ENCODE data around the gene NOL6. TPM values are rescaled to one million over a fixed set of nuclear protein-coding genes. Genes with fewer than 3 reads are reported as not detected.

Gene NOL6
- total and polyA plus RNA-seq, 9 of the 15 experiments (the other 6 are each of a cell fraction or from before 2014, with no cell fraction given), result 7.7 to 58.9 (median 27.0) TPM

DNA sequence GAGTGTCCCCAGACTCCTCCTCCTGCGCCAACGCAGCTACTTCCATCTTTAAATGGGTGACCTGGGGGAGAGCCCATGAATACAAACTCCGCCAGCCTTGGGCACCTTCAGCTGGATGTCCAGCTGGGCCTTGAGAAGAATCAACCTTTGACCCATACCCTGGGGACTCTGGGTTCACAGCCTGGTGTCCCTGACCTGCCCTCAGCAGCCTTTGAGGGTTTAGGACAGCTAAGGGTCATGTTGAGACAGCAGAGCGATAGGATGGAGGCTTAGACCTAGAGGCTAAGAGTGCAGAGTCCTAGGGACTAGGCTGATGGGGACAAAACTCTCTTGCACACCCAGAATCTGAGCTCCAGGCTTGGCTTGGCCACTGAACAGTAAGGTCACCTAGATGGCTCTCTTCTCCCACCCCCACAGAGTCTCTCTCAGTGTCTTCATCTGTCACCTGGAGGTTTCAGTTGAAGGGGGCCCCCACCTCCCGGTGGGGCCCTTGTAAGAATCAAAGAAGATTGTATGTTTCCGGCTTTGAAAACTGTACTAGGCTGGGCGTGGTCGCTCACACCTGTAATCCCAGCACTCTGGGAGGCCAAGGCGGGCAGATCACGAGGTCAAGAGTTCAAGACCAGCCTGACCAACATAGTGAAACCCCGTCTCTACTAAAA, 19.6 kb downstream of the NOL6 start (continued):
- TF ChIP-seq ESRRB (CRISPR knock-in tag; IDR thresholded peaks at IDR 0.05; ENCODE audit: borderline replicate concordance), result no peak
- TF ChIP-seq U2AF1 (optimal IDR thresholded peaks at IDR 0.05; ENCODE audit: low read depth, low read length), result no peak
- TF ChIP-seq, protein P1, sequence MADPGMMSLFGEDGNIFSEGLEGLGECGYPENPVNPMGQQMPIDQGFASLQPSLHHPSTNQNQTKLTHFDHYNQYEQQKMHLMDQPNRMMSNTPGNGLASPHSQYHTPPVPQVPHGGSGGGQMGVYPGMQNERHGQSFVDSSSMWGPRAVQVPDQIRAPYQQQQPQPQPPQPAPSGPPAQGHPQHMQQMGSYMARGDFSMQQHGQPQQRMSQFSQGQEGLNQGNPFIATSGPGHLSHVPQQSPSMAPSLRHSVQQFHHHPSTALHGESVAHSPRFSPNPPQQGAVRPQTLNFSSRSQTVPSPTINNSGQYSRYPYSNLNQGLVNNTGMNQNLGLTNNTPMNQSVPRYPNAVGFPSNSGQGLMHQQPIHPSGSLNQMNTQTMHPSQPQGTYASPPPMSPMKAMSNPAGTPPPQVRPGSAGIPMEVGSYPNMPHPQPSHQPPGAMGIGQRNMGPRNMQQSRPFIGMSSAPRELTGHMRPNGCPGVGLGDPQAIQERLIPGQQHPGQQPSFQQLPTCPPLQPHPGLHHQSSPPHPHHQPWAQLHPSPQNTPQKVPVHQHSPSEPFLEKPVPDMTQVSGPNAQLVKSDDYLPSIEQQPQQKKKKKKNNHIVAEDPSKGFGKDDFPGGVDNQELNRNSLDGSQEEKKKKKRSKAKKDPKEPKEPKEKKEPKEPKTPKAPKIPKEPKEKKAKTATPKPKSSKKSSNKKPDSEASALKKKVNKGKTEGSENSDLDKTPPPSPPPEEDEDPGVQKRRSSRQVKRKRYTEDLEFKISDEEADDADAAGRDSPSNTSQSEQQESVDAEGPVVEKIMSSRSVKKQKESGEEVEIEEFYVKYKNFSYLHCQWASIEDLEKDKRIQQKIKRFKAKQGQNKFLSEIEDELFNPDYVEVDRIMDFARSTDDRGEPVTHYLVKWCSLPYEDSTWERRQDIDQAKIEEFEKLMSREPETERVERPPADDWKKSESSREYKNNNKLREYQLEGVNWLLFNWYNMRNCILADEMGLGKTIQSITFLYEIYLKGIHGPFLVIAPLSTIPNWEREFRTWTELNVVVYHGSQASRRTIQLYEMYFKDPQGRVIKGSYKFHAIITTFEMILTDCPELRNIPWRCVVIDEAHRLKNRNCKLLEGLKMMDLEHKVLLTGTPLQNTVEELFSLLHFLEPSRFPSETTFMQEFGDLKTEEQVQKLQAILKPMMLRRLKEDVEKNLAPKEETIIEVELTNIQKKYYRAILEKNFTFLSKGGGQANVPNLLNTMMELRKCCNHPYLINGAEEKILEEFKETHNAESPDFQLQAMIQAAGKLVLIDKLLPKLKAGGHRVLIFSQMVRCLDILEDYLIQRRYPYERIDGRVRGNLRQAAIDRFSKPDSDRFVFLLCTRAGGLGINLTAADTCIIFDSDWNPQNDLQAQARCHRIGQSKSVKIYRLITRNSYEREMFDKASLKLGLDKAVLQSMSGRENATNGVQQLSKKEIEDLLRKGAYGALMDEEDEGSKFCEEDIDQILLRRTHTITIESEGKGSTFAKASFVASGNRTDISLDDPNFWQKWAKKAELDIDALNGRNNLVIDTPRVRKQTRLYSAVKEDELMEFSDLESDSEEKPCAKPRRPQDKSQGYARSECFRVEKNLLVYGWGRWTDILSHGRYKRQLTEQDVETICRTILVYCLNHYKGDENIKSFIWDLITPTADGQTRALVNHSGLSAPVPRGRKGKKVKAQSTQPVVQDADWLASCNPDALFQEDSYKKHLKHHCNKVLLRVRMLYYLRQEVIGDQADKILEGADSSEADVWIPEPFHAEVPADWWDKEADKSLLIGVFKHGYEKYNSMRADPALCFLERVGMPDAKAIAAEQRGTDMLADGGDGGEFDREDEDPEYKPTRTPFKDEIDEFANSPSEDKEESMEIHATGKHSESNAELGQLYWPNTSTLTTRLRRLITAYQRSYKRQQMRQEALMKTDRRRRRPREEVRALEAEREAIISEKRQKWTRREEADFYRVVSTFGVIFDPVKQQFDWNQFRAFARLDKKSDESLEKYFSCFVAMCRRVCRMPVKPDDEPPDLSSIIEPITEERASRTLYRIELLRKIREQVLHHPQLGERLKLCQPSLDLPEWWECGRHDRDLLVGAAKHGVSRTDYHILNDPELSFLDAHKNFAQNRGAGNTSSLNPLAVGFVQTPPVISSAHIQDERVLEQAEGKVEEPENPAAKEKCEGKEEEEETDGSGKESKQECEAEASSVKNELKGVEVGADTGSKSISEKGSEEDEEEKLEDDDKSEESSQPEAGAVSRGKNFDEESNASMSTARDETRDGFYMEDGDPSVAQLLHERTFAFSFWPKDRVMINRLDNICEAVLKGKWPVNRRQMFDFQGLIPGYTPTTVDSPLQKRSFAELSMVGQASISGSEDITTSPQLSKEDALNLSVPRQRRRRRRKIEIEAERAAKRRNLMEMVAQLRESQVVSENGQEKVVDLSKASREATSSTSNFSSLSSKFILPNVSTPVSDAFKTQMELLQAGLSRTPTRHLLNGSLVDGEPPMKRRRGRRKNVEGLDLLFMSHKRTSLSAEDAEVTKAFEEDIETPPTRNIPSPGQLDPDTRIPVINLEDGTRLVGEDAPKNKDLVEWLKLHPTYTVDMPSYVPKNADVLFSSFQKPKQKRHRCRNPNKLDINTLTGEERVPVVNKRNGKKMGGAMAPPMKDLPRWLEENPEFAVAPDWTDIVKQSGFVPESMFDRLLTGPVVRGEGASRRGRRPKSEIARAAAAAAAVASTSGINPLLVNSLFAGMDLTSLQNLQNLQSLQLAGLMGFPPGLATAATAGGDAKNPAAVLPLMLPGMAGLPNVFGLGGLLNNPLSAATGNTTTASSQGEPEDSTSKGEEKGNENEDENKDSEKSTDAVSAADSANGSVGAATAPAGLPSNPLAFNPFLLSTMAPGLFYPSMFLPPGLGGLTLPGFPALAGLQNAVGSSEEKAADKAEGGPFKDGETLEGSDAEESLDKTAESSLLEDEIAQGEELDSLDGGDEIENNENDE (IDR thresholded peaks at IDR 0.05; ENCODE audit: low read depth, low read length), result no peak
- TF ChIP-seq, protein P2, sequence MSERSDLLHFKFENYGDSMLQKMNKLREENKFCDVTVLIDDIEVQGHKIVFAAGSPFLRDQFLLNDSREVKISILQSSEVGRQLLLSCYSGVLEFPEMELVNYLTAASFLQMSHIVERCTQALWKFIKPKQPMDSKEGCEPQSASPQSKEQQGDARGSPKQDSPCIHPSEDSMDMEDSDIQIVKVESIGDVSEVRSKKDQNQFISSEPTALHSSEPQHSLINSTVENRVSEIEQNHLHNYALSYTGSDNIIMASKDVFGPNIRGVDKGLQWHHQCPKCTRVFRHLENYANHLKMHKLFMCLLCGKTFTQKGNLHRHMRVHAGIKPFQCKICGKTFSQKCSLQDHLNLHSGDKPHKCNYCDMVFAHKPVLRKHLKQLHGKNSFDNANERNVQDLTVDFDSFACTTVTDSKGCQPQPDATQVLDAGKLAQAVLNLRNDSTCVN (CRISPR knock-in tag; IDR thresholded peaks at IDR 0.05), result no peak
- TF ChIP-seq, protein P3, sequence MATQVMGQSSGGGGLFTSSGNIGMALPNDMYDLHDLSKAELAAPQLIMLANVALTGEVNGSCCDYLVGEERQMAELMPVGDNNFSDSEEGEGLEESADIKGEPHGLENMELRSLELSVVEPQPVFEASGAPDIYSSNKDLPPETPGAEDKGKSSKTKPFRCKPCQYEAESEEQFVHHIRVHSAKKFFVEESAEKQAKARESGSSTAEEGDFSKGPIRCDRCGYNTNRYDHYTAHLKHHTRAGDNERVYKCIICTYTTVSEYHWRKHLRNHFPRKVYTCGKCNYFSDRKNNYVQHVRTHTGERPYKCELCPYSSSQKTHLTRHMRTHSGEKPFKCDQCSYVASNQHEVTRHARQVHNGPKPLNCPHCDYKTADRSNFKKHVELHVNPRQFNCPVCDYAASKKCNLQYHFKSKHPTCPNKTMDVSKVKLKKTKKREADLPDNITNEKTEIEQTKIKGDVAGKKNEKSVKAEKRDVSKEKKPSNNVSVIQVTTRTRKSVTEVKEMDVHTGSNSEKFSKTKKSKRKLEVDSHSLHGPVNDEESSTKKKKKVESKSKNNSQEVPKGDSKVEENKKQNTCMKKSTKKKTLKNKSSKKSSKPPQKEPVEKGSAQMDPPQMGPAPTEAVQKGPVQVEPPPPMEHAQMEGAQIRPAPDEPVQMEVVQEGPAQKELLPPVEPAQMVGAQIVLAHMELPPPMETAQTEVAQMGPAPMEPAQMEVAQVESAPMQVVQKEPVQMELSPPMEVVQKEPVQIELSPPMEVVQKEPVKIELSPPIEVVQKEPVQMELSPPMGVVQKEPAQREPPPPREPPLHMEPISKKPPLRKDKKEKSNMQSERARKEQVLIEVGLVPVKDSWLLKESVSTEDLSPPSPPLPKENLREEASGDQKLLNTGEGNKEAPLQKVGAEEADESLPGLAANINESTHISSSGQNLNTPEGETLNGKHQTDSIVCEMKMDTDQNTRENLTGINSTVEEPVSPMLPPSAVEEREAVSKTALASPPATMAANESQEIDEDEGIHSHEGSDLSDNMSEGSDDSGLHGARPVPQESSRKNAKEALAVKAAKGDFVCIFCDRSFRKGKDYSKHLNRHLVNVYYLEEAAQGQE (IDR thresholded peaks at IDR 0.05; ENCODE audit: borderline replicate concordance), result no peak
- TF ChIP-seq, protein P3 (CRISPR knock-in tag; IDR thresholded peaks at IDR 0.05; ENCODE audit: low read depth), result no peak
